Gastroesophageal sphincter (tissue), 3 donors: ENCODE results near the gene PRELID1.

Experiments used
- POLR2A ChIP-seq, 2 donors: fragments of 450-650 bp; IDR thresholded peaks; one replicate each; pipeline ENCODE4 v1.6.1; 2017; ENCODE audit warnings: antibody characterized with exemption in 2 of 2, mild to moderate bottlenecking in 2 of 2, moderate library complexity in 1 of 2
- POLR2AphosphoS5 ChIP-seq: sonication (generic); formaldehyde crosslinking; IDR thresholded peaks from one replicate; pipeline ENCODE4 v1.6.1; 2017; ENCODE audit warnings: antibody characterized with exemption
- TF ChIP-seq, protein P1 (sequence below), 4 experiments: fragments of 200-600 bp in 2 of 4; fragments of 450-650 bp in 2 of 4; sonication (generic) in 1 of 4; IDR thresholded peaks; one replicate each; pipeline ENCODE4 v1.5.1; 2017 to 2019; ENCODE audit warnings: antibody characterized with exemption in 4 of 4, mild to moderate bottlenecking in 2 of 4, moderate library complexity in 2 of 4

DNA sequence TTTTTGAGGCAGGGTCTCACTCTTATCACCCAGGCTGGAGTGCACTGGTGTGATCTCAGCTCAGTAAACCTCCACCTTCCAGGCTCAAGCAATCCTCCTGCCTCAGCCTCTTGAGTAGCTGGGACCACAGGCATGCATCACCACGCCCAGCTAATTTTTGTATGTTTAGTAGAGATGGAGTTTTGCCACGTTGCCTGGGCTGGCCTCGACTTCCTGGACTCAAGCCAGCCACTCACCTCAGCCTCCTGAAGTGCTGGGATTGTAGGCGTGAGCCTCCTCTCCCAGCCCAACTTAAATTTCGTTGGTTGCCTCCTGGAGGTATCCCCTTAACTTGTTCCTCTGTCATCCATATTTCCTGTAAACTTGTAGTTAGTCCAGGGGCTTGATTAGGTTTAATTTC, 47.3 kb upstream of the PRELID1 start:
- TF ChIP-seq, protein P1, sequence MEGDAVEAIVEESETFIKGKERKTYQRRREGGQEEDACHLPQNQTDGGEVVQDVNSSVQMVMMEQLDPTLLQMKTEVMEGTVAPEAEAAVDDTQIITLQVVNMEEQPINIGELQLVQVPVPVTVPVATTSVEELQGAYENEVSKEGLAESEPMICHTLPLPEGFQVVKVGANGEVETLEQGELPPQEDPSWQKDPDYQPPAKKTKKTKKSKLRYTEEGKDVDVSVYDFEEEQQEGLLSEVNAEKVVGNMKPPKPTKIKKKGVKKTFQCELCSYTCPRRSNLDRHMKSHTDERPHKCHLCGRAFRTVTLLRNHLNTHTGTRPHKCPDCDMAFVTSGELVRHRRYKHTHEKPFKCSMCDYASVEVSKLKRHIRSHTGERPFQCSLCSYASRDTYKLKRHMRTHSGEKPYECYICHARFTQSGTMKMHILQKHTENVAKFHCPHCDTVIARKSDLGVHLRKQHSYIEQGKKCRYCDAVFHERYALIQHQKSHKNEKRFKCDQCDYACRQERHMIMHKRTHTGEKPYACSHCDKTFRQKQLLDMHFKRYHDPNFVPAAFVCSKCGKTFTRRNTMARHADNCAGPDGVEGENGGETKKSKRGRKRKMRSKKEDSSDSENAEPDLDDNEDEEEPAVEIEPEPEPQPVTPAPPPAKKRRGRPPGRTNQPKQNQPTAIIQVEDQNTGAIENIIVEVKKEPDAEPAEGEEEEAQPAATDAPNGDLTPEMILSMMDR (IDR thresholded peaks at IDR 0.05): no peak
- no peak for TF ChIP-seq POLR2A (IDR thresholded peaks at IDR 0.05)
- no peak for TF ChIP-seq POLR2AphosphoS5
